SK-N-DZ (cell line): ENCODE results near the gene GABRG2. TPM values are rescaled to one million over a fixed set of nuclear protein-coding genes. Genes with fewer than 3 reads are reported as not detected.
"Not testable (repeated sequence)": the region's sequence is repeated elsewhere in the genome, so short reads cannot be mapped to it uniquely, and the experiment has no call there.

Experiments
- DNase-seq: peaks from one replicate; pipeline ENCODE4 v3.0.0-alpha.2; 2015; ENCODE audit warnings: low spot score
- polyA plus RNA-seq, 2 experiments: library from polyadenylated mRNA; depleted of rRNA; stranded (reverse); fragments of >200 nt; gene quantifications; 2 replicates each; pipeline ENCODE4 v1.2.3, GENCODE V29; 2014

GABRG2 gene
- polyA plus RNA-seq (2014; cell fraction: cytosol; rRNA removed) = 0.15 and 0.54 TPM in 2 replicates
- 0.20 TPM in 1 of 2 replicates, not detected in the other for polyA plus RNA-seq (2014; cell fraction: nucleus; rRNA removed)

DNA sequence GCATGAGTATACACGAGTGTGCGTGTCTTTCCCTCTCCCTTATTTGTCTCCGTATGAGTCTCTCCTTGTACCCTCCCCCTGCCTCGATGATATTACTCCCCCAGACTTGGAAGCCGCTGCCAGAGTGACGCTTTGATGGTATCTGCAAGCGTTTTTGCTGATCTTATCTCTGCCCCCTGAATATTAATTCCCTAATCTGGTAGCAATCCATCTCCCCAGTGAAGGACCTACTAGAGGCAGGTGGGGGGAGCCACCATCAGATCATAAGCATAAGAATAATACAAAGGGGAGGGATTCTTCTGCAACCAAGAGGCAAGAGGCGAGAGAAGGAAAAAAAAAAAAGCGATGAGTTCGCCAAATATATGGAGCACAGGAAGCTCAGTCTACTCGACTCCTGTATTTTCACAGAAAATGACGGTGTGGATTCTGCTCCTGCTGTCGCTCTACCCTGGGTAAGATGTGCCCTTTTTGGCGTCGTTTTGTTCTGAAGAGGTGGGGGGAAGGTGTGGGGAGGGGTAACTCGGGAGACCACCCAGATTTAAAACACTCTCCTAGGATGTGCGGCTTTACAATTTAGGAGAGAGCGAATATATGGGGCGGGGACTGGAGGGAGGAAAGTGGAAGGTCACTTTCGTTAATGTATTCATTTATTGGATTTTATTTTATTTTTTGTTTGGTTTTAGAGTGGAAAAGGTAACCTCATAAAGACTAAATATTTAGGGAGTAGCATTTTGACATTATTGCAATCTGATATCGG is at the start of gene GABRG2:
Gene GABRG2 (plus strand): TSS at position 119 of the 757 bp plus-strand sequence. CDS start 227 bp downstream, at position 346.
- DNase-seq = peak; percentile 2

DNA sequence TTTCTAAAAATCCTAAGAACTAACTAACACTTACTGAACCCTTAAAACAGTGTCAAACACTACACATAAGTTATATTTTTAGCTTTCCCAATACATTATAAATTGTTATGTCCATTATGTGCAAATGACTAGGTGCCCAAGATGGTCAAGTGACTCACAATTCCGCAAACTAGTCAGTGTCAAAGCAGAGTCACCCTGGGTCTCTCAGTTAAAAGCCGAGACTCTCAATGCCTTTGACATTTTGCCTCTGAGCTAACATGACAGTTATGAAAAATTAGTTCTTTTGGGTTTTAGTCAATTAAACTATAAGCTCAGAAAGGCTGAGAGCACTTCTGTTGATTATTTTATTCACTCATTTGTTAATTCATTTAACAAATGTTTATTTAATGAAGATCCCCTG is 42.3 kb upstream of the GABRG2 start:
- no peak for DNase-seq

DNA sequence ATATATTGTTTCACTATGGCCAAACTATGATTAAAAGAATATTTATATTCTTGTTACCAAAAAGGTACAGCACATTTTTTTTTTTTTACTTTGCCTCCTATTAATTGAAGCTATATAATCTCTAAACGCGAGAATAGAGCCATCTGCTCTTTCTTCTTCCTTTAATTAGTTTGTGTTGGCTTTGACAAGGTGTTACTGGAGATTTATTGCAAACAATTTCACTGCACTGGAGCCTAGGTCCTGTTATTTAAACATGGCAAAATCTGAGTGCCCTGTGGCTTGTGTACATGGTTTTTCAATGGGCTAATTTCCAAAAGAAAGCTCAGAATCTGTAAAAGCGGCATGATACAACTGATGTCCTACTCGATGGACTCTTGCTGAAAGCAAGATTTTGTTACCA is 40.8 kb upstream of the GABRG2 start:
- no peak for DNase-seq

DNA sequence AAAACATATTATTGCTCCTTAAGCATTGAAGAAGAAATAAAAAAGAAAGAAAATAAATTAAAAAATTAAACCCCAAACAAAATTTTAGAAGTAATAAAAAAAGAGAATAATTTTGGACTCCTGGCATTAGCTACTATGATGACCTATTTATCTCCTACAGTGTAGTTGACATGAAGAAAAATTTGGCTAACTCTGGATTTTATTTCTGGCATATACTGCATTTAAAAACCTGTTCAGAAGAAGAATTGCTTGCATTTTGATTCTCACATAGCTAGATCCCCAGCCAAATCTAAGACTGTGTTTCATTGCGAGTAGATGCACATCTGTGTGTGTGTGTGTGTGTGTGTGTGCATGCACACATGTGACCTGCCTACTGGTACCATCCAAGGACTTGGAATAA is 30.1 kb upstream of the GABRG2 start:
- DNase-seq = no peak

DNA sequence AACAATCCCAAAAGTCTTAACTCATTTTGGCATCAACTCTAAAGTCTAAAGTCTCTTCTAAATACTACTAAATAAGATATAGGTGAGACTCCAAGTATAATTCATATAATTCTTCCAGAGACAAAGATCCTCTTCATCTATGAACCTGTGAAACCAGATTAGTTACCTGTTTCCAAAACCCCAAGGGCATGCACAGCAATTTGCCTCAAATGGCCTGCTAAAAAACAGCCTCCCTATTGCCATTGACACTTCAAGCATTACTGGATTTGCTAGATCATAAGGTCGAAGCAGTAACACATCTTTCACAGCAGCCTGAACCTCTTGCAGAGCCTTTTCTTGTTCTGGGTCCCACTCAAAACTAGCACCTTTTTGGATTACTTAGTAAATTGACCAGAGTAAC is 20.3 kb upstream of the GABRG2 start:
- DNase-seq = no peak

DNA sequence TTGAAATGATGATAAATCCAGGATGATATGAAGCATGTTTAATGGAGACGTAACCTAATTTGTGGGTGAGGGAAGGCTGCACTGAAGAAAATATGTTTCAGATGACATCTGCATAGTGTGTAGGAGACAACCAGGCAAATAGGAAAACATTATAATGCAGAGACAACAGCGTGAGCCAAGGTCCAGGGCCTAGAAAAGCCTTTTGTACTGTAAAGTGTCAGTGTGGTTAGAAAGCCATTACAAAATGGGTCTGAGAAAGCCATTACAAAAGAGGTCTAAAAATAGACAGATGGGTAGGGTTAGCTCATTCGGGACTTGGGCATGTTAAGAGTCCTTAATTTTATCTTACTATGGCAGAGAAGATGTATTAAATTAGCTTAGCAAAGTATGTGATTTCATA is 14.9 kb upstream of the GABRG2 start:
- no peak for DNase-seq

DNA sequence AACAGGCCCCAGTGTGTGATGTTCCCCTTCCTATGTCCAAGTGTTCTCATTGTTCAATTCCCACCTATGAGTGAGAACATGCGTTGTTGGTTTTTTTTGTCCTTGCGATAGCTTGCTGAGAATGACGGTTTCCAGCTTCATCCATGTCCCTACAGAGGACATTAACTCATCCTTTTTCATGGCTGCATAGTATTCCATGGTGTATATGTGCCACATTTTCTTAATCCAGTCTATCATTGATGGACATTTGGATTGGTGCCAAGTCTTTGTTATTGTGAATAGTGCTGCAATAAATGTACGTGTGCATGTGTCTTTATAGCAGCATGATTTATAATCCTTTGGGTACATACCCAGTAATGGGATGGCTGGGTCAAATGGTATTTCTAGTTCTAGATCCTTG is 12.5 kb upstream of the GABRG2 start:
- not testable (repeated sequence) for DNase-seq

DNA sequence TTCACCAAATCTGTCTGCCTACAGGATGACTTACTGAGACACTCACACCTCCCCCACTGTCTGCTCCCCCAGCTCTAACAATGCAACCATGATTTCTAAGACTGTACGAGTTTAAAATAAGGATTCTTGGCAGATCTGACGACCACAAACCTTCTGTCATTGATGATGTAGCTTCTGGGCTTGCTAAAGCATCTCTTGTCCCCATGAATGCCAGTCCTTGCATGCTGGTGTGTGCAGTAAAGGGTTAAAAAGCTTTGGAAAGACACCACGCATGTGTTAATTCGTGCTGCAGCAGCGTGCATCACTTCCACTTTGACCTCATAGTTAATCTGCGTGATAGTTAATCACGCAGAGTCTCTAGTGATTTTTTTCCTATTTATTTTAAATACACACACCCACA is 411 bp upstream of the GABRG2 start:
- no peak for DNase-seq

DNA sequence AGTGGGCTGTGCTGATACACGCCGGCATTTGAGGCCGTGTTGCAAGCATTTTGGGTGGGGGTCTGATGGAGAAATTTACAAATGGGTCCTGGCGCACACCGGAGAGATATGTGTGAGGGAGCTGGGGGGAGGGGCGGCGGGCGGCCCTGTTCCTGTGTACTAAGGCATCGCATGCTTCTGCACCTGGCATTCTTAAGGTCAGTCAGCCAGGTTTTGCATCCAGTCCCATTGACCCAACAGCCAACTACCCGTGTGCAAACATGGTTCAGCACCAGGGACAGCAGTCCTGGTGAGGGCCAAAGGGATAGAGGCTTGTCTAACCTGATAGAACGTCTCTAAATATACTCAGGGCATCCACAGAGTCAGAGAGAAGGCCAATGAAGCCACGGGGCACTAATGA is 839 bp downstream of the GABRG2 start:
- peak; percentile 38 for DNase-seq

DNA sequence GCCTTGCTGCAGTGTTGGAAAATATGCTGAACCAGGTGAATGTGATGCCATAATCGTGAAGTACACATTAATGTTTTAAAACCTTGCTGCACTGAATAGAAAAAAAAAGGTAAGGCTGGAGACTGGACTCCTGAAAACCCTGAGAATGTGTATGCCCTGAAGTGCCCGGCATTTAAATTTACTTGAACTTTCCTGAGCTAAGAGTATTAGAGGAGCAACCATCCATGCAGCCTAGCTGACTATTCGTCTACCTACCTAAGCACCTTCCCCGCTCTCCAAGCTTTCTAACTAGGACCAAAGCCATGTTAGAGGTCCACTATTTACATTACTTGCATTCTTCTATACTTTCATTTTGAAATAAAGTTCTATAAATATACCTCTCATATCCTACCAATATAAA is 1.4 kb downstream of the GABRG2 start:
- DNase-seq = no peak

DNA sequence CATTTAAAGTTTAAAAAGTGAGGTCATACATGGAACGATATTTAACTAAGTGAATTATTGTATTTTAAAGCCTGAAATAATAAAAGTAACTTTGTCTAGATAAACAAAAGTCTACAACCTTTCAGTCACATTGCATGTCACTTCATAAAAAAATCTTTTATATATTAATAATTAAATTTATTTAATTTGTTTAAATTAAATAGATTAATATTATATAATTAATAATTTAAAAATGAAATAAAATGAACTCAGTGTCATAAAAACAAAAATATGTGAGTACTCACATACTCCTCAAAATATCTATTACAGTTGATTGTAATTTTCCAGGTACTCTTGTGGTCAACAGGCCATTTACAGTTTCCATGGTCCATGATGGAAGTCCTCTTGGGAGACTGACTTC is 11.2 kb downstream of the GABRG2 start:
- no peak for DNase-seq

DNA sequence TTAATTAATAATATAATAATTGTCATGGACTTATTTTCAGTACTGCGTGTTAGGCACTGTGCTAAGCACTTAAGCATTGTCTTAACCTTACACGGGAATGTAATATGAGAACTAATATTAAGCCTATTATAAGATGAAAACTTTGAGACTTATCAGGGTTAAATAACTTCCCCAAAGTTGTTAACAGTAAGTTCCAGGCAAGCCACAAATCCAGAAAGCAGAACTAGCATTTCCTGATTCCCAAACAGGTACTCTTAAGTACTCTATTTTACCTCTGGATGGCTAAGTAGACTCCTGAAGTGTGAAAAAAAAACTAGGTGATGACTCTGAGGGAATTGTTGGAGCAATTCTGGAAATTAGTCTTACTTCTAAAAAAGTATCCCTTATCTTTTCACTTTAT is 23.8 kb downstream of the GABRG2 start:
- DNase-seq = no peak

DNA sequence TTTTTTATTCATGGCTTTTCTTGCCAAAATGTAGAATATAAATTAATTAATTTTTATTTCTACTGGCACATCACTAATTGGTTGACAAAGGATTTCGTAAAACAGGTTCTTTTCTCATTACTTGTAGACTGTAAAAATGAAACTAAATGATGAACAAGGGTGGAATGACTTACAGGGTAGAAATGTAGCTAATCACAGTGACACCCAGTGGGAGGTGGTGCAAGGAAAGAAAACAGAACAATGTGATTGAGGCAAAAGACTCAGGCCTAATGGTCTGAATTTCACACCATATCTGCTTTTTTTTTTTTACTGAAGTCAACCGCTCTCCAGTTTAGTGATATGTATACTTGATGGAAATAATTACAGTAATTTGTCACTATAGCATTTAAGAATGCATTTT is 28.9 kb downstream of the GABRG2 start:
- DNase-seq = no peak

DNA sequence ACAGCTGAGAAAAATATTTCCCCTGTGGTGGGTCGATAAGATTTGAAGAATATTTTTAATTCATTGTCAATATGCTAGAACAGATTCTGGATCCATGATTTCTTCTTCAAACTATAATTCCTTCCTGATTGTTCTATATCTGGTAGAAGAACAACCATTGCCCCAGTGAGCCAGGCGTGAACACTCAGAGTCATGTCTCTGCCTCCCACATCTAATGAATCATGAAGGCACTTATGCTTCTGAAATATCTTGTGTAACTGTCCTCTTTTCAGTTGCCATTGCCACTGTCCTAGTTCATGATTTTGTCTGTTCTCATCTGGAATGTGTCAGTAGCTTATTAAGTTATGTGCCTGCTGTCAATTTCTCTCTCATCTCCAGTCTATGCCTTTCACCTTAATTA is 40.0 kb downstream of the GABRG2 start:
- DNase-seq = peak; percentile 12

DNA sequence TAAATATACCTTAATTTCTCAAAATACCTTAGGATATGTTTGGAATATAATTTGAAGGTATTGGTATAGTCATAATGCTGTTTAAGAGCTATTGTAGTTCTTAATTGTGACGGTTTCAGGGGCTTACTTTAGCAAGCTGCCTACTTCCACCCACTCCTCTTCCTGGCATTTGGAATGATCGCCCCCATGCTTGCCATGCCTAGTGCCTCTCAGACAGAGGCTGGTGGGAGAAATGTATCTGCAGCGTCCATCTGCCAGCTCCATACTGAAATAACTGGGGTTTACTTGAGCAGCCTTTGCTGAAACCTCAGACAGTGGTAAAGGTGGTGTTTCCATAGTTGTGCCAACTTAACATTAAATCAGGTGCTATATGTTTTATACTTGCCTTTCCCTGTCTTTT is 52.2 kb downstream of the GABRG2 start:
- no peak for DNase-seq

DNA sequence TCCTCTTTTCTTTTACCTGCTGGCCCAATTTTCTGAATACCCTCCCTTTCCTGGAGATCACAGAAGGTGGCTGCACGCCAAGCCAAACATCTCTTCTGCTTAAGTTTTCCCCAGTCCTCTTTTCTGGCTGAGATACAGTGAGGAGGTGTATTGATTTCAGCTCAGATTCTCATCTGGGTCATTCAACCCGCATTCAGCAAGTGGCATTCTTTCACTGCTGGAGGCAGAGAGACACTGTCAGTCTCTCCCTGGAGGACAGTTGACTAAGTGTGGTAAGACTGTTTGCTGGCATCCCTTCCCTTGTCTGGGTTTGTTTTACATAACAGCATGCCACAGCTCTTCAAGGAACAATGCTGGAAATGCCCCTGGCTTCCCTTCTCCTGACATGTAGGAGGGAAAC is 60.5 kb downstream of the GABRG2 start:
- no peak for DNase-seq

DNA sequence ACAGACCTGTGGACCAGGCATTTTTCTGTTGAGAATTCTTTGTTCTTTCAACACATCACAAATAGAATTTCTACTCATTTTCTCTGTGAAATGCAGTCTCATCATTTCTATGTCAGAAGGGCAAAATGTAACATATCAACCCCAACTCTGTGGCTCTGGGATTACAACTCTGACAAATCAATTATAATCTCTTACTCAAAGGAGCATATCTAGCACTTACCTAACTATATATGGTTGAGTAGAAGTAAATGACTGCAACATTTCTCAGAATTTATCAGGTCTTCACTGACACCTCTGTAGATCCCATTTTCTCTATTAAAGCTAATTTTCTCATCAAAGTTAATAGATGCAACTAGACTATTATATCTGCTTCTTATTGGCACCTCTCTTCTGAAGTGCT is 64.8 kb downstream of the GABRG2 start:
- DNase-seq = no peak

DNA sequence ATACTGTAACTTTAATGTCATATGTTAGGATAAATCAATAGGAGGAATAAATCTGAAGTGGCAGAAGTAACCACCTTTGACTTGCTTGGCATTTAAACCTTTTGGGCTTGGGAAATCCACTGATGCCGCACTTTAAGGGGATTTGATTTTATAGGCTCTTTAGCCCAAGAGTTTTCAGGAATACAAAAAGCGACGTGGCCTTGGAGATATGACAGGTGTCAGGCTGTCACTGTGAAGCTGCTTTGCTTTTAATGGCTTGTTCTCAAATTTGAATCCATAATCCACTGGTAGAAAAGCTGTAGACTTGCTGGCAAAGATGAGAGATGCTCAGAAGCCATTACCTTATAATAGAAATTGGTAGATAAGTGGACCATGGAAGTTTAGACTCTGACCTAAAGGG is 71.6 kb downstream of the GABRG2 start:
- no peak for DNase-seq

DNA sequence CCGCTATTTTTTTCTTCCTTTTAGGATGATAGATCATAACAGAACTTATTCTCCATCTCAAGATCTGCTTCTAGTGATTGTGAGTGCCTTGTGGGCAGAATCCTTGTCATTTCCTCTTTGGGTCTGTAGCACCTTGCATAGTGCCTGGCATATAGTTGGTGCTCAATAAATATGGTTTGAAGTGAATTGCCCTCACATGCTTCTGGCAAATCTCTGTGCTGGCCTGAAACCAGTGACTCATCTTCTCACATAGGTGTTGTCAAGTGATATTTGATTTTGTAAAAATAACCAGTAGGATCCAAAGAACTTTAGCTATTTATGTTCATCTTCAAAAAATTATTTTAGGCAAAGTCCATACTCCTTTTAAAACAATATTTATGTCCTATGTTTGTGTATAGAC is 86.7 kb downstream of the GABRG2 start:
- no peak for DNase-seq

DNA sequence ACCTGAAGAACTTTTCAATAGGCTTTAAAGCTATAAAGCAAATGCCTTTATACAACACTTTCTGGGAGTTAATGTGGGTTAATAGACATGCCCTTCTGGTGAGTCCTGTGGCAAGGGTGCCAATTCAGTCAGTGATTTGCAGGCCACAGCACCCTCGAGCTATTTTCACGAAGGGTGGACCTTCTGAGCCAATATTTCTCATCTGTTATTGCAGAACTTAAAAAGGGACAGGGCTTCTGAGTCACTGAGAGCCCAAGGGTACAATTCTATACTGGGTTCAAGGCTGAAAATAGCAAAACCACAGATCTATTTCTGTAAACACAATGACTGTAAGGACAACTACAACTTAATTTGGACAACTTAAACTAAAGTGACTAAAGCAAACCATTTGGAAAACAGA is 92.8 kb downstream of the GABRG2 start:
- DNase-seq = no peak

DNA sequence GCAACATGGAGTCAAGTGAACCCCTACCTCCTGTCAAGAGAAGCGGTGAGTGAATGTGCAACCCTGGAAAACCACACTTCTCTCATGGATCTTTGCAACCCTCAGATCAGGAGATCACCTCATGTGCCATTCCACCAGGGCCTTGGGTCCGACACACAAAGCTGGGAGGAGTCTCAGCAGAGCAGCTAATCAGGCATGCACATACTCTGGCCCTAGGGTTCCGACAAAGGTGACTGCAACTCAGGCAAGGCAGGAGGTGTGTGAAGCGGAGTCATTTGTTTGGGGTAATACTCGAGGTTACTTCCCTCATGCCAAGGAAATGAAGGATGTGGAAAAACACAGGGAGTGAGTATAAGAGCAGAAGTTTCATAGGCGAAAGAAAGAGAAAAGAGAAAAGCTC is 96.1 kb downstream of the GABRG2 start:
- DNase-seq = no peak

DNA sequence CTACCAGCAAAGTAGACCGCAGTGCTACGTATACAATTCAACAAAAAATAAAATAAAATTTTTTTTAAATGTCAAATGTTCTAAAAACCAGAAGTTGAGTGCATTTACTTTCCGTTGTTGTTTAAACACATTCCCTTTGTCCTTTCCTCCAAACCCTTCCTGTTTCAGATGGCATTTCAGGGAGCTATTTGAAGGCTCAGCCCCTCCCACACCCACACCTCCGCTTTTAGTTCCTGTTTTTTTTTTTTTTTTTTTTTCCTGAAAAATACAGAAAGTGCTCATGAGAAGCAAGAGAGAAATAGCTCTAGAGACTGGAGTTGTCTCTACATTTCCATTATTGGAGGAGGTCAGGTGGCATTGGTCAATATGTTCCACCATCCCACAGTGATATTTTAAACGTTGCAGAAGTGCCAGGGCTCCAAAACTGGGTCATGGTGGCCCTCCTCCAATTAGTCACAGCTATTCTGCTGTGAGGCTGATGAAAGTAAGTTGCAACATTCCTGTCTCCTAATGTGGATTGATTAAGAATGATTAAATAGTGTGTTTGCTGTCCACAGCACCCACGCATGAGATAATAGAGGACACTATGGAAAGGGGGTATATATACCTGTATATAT is 106.9 kb downstream of the GABRG2 start:
- DNase-seq = no peak

DNA sequence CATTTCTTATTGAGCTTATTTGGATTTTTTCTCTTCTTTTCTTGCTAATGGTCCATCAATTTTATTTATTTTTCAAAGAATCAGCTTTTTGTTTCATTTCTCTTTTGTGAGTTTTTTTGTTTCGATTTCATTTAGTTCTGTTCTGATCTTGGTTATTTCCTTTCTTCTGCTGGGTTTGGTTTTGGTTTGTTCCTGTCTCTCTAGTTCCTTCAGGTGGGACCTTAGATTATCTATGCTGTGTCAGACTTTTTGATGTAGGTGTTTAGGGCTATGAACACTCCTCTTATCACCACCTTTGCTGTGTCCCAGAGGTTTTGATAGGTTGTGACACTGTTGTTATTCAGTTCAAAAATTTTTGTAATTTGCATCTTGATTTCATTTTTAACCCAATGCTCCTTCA is 119.8 kb downstream of the GABRG2 start:
- DNase-seq = no peak
